Lung (tissue), 12 donors: Measurements from ENCODE around the gene TPCN2. TPM values are rescaled to one million over a fixed set of nuclear protein-coding genes. Genes with fewer than 3 reads are reported as not detected.

ENCODE experiments used
- ATAC-seq: fragments of 200-7000 bp; cut with Tn5 transposase; one replicate; pipeline ENCODE4 v1.9.1; 2020; ENCODE audit warnings: moderate number of reproducible peaks; ENCODE audit not compliant: insufficient read depth, low FRiP score
- DNase-seq, 3 donors: peaks; one replicate each; pipeline ENCODE4 v3.0.0-alpha.2; 2013 to 2017
- H3K27ac ChIP-seq, 2 donors: one replicate each; pipeline ENCODE4 v1.5.1; 2013; ENCODE audit warnings: mild to moderate bottlenecking in 2 of 2, moderate library complexity in 2 of 2, control low read depth in 1 of 2, inconsistent platforms in 1 of 2, low read depth in 1 of 2, low read length in 1 of 2
- H3K27me3 ChIP-seq, 3 donors: one replicate each; pipeline ENCODE4 v1.5.1; 2013; ENCODE audit warnings: low read length in 2 of 3; ENCODE audit not compliant: control insufficient read depth in 3 of 3, insufficient read depth in 3 of 3
- H3K36me3 ChIP-seq, 4 donors: one replicate each; pipeline ENCODE4 v1.5.1; 2013; ENCODE audit warnings: low read length in 4 of 4, mild to moderate bottlenecking in 1 of 4, moderate library complexity in 1 of 4; ENCODE audit not compliant: control insufficient read depth in 4 of 4, insufficient read depth in 4 of 4
- H3K4me1 ChIP-seq, 5 donors: one replicate each; pipeline ENCODE4 v1.5.1; 2013; ENCODE audit warnings: low read length in 5 of 5, mild to moderate bottlenecking in 2 of 5, moderate library complexity in 1 of 5; ENCODE audit not compliant: control insufficient read depth in 5 of 5, insufficient read depth in 5 of 5
- H3K4me3 ChIP-seq: one replicate; pipeline ENCODE4 v1.5.1; 2013; ENCODE audit warnings: mild to moderate bottlenecking, control low read depth, moderate library complexity
- H3K9ac ChIP-seq, 2 donors: one replicate each; pipeline ENCODE4 v1.5.1; 2013; ENCODE audit warnings: low read length in 2 of 2, control low read depth in 1 of 2; ENCODE audit not compliant: insufficient read depth in 1 of 2
- H3K9me3 ChIP-seq, 4 donors: one replicate each; pipeline ENCODE4 v1.5.1; 2013; ENCODE audit warnings: low read length in 3 of 4, mild to moderate bottlenecking in 1 of 4, moderate library complexity in 1 of 4; ENCODE audit not compliant: control insufficient read depth in 4 of 4, insufficient read depth in 3 of 4
- WGBS, 2 donors: extraction: QIAGEN DNeasy Blood & Tissue Kit; methylation state at CpG; one replicate each; pipeline ENCODE4 v1.1.7; 2013; 5-methylcytosine and 5-hydroxymethylcytosine counted together
- polyA plus RNA-seq, 2 donors: library from polyadenylated mRNA; stranded (reverse); fragments of 200-250 nt; gene quantifications; one replicate each; pipeline ENCODE4 v1.2.1, GENCODE V29; 2013
- total RNA-seq, 2 donors: library from RNA; depleted of rRNA in 1 of 2; stranded (reverse); fragments of >200 nt in 1 of 2; gene quantifications; one replicate each; pipeline ENCODE4 v1.2.1, GENCODE V29; 2014 to 2021
- TF ChIP-seq, protein P1 (sequence below): IDR thresholded peaks from 2 replicates; pipeline ENCODE4 v1.5.1; 2012; ENCODE audit warnings: mild to moderate bottlenecking; ENCODE audit errors: control extremely low read depth, extremely low read depth
- donor health status: control.
- donor health status: control.
- donor health status: Bipolar disorder and iron deficiency.
- donor health status: healthy.
- donor health status: DM: yes; HTN: yes; CAD: no.

Gene TPCN2
- total and polyA plus RNA-seq, 4 donors: 10.0 to 25.0 (median 14.5) TPM

DNA sequence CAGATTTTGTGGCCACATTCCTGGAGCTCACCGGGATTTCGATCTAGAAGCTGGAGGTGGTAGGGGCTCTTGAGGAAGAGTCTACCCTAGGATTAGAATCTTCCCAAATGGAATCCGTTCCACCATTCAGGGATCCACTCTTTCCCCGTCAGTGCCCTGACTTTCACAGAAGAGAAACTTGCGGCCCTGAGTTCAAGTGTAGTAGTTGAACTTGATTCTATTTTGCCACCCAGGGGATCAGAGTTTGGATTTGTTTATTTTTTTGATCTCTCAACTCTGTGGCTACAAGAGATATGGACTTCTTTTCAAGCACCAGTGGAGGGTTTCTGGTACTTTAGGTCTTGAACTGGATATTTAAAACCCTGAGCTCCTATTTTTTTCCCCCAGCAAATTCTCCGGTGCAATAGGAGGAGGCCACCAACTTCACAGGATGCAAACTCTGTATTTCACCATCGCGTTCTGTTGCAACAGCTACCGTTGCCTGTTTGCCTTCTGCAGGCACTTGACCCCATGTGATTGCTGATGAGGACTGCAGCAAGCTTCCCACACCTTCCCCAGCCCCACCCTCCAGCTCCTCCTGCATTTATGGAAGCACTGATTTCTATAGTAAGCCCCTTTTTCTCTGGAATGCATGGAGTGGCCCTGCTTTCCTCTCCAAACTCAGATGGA, 20.9 kb upstream of the TPCN2 start:
- Histone ChIP-seq H3K27me3 (no peaks in the 10 kb centered on the region), H3K4me3 (no peak overlapping the region), H3K36me3 (no peaks in the 10 kb centered on the region), H3K9me3 (no peaks in the 10 kb centered on the region), H3K9ac (no peak overlapping the region), H3K4me1 (peaks cover 0 to under 1% (median 0%) of the 10 kb centered on the region in 5 donors), H3K27ac (no peak overlapping the region)
- 38 to 45% methylated on average over 9 of the region's 9 CpGs for WGBS, 2 donors
- ATAC-seq (peak; percentile 27), DNase-seq (no peak)
- TF ChIP-seq, protein P1, sequence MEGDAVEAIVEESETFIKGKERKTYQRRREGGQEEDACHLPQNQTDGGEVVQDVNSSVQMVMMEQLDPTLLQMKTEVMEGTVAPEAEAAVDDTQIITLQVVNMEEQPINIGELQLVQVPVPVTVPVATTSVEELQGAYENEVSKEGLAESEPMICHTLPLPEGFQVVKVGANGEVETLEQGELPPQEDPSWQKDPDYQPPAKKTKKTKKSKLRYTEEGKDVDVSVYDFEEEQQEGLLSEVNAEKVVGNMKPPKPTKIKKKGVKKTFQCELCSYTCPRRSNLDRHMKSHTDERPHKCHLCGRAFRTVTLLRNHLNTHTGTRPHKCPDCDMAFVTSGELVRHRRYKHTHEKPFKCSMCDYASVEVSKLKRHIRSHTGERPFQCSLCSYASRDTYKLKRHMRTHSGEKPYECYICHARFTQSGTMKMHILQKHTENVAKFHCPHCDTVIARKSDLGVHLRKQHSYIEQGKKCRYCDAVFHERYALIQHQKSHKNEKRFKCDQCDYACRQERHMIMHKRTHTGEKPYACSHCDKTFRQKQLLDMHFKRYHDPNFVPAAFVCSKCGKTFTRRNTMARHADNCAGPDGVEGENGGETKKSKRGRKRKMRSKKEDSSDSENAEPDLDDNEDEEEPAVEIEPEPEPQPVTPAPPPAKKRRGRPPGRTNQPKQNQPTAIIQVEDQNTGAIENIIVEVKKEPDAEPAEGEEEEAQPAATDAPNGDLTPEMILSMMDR: no peak

DNA sequence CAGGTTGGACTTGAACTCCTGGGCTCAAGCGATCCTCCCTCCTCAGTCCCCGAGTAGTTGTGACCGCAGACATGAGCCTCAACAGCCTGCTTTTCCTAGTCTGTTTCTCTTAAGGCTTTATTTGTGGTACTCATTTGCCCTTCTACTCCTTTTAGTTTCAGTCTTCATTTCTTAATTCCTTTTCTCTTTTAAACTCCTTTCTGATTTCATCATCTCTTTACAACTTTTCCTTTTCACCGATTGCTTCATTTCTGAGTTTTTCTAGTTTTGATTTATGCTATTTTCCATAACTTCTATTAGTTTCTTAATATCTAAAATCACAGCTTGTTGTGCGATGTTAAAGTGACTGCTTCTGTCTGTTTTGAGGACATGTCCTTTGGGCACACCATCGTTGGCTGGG, 18.4 kb upstream of the TPCN2 start:
- no peak overlapping the region for H3K9ac ChIP-seq
- TF ChIP-seq, protein P1: no peak
- H3K27ac ChIP-seq: no peak overlapping the region
- ATAC-seq (no peak), DNase-seq (no peak)
- WGBS, 2 donors: 59 to 72% methylated on average over 6 of the region's 6 CpGs
- no peak overlapping the region for H3K4me3 ChIP-seq
- peaks cover 0 to 9% (median under 1%) of the 10 kb centered on the region in 5 donors for H3K4me1 ChIP-seq
- no peaks in the 10 kb centered on the region for H3K27me3 ChIP-seq
- H3K9me3 ChIP-seq: no peaks in the 10 kb centered on the region
- H3K36me3 ChIP-seq: no peaks in the 10 kb centered on the region

DNA sequence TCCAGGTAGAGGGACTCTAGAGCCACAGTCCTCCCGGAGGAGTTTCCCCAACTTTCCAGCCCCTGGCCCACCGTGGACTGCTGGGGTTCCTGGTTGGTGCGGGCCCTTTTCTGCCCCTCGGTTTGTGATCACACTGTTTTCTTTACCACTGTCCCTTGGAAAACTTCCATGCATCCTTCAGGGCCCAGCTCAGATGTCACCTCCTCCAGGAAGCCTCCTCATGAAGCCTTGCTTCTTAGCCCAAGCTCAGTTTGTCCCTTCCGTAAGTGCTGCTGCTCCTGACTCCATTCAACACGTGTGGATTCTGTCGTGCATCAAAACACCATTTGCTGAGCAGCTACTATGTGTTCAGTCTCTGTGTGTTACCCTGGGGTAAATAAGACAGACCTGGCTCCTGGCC, 15.9 kb upstream of the TPCN2 start:
- 87 to 92% methylated on average over 7 of the region's 7 CpGs for WGBS, 2 donors
- H3K9me3 ChIP-seq: no peaks in the 10 kb centered on the region
- H3K4me1 ChIP-seq: peaks cover 0 to 18% (median 4%) of the 10 kb centered on the region in 5 donors
- H3K4me3 ChIP-seq: no peak overlapping the region
- TF ChIP-seq, protein P1: no peak
- H3K27me3 ChIP-seq: no peaks in the 10 kb centered on the region
- no peak overlapping the region for H3K27ac ChIP-seq
- no peaks in the 10 kb centered on the region for H3K36me3 ChIP-seq
- no peak overlapping the region for H3K9ac ChIP-seq
- no peak for DNase-seq
- ATAC-seq: no peak

DNA sequence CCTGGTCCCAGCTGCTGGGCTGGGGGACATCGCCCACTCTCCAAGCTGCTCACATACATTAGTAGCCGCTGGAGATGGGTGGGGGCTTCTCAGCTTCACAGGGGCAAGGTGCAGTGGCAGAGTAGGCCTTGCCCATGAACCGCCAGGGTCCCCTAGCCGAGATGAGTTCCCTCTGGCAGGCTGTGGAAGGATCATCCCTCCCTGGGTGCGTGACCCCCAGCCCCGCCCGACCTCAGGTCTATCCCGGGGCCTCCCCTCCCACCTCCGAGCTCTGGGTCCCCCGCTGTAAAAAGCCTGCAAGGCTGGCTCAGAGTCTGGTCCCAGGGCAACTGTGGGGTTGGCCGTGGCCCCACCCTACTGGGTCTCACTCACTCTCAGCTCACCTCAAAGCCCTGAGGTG, 15.3 kb upstream of the TPCN2 start:
- ATAC-seq (no peak), DNase-seq (no peak)
- Histone ChIP-seq H3K4me1 (peaks cover 0 to 18% (median 4%) of the 10 kb centered on the region in 5 donors), H3K9me3 (no peaks in the 10 kb centered on the region), H3K27ac (no peak overlapping the region), H3K9ac (no peak overlapping the region), H3K27me3 (no peaks in the 10 kb centered on the region), H3K36me3 (no peaks in the 10 kb centered on the region), H3K4me3 (no peak overlapping the region)
- TF ChIP-seq, protein P1: no peak
- WGBS, 2 donors: 90 to 92% methylated on average over 11 of the region's 11 CpGs
